Esophagus squamous epithelium (tissue), 4 donors: ENCODE measurements around the gene RALA.

Experiments used
- POLR2A ChIP-seq, 4 donors: fragments of 450-650 bp; IDR thresholded peaks; one replicate each; pipeline ENCODE4 v1.6.1; 2017; ENCODE audit warnings: antibody characterized with exemption in 4 of 4, mild to moderate bottlenecking in 4 of 4, moderate library complexity in 3 of 4
- TF ChIP-seq, protein P1 (sequence below), 6 experiments: fragments of 450-650 bp in 4 of 6; fragments of 200-600 bp in 2 of 6; sonication (generic) in 2 of 6; IDR thresholded peaks; one replicate each; pipeline ENCODE4 v1.5.1; 2016 to 2019; ENCODE audit warnings: antibody characterized with exemption in 6 of 6, mild to moderate bottlenecking in 4 of 6, moderate library complexity in 4 of 6

DNA sequence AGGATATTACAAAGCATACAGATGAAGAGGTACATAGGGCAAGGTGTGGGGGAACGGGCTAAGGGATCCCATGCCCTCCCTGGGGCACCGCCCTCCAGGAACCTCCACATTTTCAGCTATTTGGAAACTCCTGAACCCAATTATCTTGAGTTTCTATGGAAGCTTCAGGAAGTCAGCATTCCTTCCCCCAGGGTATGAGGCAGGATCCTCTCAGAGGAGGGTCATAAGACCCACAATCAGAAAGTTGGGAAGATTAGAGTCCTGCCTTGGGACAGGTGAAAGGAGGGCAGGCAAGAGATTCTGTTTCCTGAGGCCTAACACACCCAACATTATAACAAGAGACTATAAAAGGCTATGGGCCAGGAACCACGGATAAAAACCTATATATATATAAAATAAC lies 98.0 kb downstream of the RALA start:
- TF ChIP-seq, protein P1, sequence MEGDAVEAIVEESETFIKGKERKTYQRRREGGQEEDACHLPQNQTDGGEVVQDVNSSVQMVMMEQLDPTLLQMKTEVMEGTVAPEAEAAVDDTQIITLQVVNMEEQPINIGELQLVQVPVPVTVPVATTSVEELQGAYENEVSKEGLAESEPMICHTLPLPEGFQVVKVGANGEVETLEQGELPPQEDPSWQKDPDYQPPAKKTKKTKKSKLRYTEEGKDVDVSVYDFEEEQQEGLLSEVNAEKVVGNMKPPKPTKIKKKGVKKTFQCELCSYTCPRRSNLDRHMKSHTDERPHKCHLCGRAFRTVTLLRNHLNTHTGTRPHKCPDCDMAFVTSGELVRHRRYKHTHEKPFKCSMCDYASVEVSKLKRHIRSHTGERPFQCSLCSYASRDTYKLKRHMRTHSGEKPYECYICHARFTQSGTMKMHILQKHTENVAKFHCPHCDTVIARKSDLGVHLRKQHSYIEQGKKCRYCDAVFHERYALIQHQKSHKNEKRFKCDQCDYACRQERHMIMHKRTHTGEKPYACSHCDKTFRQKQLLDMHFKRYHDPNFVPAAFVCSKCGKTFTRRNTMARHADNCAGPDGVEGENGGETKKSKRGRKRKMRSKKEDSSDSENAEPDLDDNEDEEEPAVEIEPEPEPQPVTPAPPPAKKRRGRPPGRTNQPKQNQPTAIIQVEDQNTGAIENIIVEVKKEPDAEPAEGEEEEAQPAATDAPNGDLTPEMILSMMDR (IDR thresholded peaks at IDR 0.05), result no peak
- no peak for TF ChIP-seq POLR2A (IDR thresholded peaks at IDR 0.05)
